NB4 (cell line): ENCODE measurements around the gene PHKB.

ENCODE experiments used
- DNase-seq: peaks from one replicate; pipeline ENCODE4 v3.0.0; 2010; ENCODE audit warnings: low read depth
- H3K4me3 ChIP-seq: one replicate; pipeline ENCODE4 v1.5.1; 2011; ENCODE audit warnings: mild to moderate bottlenecking, low read depth, low read length, moderate library complexity
- MYC ChIP-seq: IDR thresholded peaks from 2 replicates; pipeline ENCODE4 v1.6.1; 2011; ENCODE audit warnings: low read depth, low read length
- POLR2A ChIP-seq: IDR thresholded peaks from 2 replicates; pipeline ENCODE4 v1.6.1; 2011; ENCODE audit warnings: mild to moderate bottlenecking; ENCODE audit not compliant: insufficient read length; ENCODE audit errors: extremely low read depth
- TF ChIP-seq, protein P1 (sequence below): IDR thresholded peaks from 2 replicates; pipeline ENCODE4 v1.6.1; 2011; ENCODE audit warnings: low read depth, low read length
- TF ChIP-seq, protein P2 (sequence below): IDR thresholded peaks from one replicate; pipeline ENCODE4 v1.5.1; 2012; ENCODE audit warnings: low read depth, low read length

The PHKB gene

DNA sequence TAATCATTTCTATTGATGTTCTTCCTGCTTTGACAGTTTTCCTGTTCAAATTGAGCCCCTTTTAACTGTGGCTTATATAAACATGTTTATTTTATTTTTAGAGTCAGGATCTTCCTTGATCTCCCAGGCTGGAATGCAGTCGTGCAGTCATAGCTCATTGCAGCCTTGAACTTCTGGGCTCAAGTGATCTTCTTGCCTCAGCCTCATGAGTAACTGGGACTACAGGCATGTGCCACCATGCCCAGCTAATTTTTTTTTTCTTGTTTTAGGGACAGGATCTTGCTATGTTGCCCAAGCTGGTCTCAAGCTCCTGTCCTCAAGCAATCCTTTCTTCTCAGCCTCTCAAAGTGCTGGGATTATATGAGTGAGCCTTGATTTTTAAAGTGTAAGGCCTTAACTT lies 14.7 kb downstream of the PHKB start:
- TF ChIP-seq MYC, result no peak
- no peak for TF ChIP-seq POLR2A
- TF ChIP-seq, protein P1, sequence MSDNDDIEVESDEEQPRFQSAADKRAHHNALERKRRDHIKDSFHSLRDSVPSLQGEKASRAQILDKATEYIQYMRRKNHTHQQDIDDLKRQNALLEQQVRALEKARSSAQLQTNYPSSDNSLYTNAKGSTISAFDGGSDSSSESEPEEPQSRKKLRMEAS, result no peak
- TF ChIP-seq, protein P2, sequence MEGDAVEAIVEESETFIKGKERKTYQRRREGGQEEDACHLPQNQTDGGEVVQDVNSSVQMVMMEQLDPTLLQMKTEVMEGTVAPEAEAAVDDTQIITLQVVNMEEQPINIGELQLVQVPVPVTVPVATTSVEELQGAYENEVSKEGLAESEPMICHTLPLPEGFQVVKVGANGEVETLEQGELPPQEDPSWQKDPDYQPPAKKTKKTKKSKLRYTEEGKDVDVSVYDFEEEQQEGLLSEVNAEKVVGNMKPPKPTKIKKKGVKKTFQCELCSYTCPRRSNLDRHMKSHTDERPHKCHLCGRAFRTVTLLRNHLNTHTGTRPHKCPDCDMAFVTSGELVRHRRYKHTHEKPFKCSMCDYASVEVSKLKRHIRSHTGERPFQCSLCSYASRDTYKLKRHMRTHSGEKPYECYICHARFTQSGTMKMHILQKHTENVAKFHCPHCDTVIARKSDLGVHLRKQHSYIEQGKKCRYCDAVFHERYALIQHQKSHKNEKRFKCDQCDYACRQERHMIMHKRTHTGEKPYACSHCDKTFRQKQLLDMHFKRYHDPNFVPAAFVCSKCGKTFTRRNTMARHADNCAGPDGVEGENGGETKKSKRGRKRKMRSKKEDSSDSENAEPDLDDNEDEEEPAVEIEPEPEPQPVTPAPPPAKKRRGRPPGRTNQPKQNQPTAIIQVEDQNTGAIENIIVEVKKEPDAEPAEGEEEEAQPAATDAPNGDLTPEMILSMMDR, result no peak
- DNase-seq, result no peak
- H3K4me3 ChIP-seq, result no peak overlapping the region

DNA sequence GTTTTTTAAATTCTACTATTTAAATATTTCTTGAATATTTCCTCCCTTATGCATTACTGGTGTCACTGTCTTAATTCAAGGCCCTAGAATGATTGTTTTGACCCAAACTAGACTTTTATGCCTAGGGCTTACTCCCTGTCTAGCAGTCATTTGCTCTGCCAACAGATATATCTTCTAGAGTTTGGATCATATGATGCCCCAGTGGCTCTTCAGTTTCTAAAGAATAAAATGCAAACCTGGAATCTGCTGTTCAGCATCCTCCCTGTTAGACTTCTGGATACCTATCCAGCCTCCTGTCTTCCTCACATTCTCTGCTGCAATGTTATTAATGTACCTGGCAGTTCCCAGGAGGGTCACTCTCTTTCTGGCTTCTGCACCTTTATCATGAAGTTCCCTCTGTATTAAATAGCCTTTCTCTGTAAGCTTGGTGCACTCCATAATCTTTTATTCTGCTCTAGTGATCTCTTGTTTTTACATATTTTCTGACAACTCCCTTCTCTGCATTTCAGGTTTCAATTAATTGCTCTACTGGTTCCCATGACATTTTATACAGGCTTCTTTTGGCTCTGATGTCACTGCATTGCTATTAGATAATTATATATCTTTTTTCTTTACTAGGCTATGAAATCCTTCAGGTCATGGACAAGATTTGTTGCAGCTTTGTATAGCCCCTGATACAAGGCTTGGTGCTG lies 15.7 kb downstream of the PHKB start:
- DNase-seq, result no peak
- TF ChIP-seq MYC (no peak), POLR2A (no peak)
- TF ChIP-seq, protein P1, result no peak
- TF ChIP-seq, protein P2, result no peak
- no peak overlapping the region for H3K4me3 ChIP-seq

DNA sequence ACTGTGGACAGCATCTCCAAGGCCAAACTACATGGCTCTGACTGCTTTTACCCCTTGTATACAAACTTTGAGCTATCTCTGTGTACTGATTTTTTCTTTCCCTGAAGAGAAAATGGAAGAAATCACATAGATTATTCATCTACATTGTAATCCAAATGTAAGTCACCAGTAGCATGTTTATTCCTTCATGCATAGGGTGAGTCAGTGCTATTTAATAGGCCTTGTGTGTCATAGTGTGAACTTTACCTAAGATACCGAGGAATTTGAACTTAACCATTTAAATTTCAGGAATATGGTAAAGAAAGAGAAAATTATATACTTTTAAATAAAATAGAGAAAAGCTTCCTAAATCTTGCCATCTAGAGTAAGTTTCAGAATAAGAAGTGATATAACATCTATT lies 16.5 kb downstream of the PHKB start:
- H3K4me3 ChIP-seq, result no peak overlapping the region
- TF ChIP-seq MYC (no peak), POLR2A (no peak)
- TF ChIP-seq, protein P2, result no peak
- TF ChIP-seq, protein P1, result no peak
- no peak for DNase-seq

DNA sequence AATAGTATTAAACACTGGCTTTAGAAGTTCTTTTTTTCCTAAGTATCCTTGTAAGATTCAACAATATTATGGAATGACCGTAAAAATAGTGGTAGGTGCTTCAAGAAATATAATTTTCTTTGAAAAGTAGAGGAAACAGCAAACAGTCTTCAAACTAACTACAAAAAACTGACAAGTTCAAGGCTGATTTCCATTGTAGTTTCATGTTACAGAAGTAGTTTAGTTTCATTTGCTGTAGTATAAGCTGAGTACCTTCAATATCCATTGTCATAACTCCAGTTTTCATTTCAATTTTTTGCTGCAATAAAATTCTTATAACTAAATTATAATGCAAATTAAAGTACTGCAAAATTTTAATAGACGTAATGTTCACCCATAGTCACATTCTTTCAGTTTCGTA lies 19.3 kb downstream of the PHKB start:
- no peak for DNase-seq
- no peak overlapping the region for H3K4me3 ChIP-seq

DNA sequence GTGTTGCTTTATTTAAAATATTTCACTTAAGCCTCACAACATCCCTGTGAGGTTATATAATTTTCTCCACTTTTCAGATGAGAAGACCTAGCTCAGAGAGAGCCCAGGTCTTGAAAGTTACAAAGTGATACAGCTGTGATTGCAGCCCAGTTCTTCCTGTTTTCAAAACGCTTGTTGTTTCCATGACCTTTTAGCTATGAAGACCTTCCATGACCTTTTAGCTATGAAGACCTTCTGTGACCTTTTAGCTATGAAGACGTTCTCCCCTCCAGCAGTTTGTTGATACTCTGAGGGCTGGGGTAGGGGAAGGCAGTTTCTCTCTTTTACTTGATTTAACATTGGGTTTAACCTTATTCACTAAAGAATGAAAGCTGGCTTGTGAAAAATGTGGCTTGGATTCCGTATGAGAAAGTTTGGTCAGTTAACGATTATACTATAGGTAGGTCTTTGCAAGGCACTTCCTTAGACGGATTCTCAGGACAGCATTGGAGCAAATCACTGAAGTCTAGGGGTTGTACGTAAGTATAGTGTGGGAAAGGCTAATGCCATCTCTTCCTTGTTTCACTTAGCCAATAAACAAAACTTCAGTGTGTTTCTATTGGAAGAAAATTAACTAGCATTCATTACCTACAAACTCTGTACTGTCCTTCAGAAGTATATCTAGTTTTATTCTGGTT lies 20.7 kb downstream of the PHKB start:
- DNase-seq, result no peak
- H3K4me3 ChIP-seq, result no peak overlapping the region
- TF ChIP-seq, protein P2, result no peak
- TF ChIP-seq MYC, result no peak
- TF ChIP-seq, protein P1, result no peak
- no peak for TF ChIP-seq POLR2A

More for the DNA sequence above, 19.3 kb downstream of the PHKB start:
- TF ChIP-seq POLR2A (no peak), MYC (no peak)
- TF ChIP-seq, protein P1, result no peak

DNA sequence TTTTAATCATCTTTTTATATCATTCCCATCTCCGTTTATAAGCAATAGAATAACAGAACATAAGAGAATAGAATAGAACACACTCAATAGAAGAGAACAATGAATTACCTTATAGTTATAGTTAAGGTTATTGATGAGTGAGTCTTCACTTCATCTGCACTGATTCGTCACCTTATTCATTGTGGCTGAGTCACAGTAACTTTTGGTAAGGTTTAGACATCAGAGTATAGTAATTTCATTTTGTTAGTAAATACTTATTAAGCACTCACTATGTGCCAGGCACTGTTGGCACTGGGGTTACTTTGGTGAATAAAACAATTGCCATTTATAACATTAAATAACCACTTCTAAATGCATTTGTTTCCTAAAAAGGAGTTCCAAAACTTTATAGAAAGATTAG lies 22.5 kb downstream of the PHKB start:
- no peak overlapping the region for H3K4me3 ChIP-seq
- DNase-seq, result no peak
- TF ChIP-seq POLR2A, result no peak
- TF ChIP-seq, protein P1, result no peak
- TF ChIP-seq, protein P2, result no peak
- TF ChIP-seq MYC, result no peak
